ENCODE results near the gene GORASP1.

DNA sequence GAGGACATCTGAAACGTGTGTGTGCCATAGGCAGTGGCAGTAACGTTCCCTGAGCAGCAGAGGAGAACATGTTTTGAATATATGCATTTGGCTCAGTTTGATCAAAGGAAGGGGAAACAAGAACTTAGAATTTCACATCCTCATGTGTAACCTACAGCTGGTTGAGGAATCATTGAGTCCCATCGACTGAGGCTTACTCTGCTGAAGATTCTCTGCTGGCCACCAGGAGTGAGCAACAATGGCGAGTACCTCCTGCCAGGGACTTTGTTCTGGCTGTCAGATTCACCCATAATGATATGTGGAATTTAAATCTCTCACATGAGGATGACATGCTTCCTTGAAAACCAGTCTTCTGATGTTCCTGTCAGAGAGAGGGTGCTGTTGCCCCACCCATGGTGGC lies 21.3 kb downstream of the GORASP1 start:
- peak; percentile 64 for TF ChIP-seq CTCF (conservative IDR thresholded peaks at IDR 0.05; ENCODE audit: low read length)
- TF ChIP-seq EZH2phosphoT487 (IDR thresholded peaks at IDR 0.05; ENCODE audit: borderline replicate concordance, low read depth, low read length): no peak

All from OCI-LY7 (cell line).